GM19328 (cell line): ENCODE measurements around the gene USP8.
"Not testable (repeated sequence)": the region's sequence is repeated elsewhere in the genome, so short reads cannot be mapped to it uniquely, and the experiment has no call there.

Experiments
- ATAC-seq: cut with Tn5 transposase; IDR thresholded peaks from one replicate; pipeline ENCODE4 v1.9.1; 2021; ENCODE audit warnings: mild to moderate bottlenecking, moderate library complexity; ENCODE audit not compliant: unreplicated experiment

USP8 gene

DNA sequence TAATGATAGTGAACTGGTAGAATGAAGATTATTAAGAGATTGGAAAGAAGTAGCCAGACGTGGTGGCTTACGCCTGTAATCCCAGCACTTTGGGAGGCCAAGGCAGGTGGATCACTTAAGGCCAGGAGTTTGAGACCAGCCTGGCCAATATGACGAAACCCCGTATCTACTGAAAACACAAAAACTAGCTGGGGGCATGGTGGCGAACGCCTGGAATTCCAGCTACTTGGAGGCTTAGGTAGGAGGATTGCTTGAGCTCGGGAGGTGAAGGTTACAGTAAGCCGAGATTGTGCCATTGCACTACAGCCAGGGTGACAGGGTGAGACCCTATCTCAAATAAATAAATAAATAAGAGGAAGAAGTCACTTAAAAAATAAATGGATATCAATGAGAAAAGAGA is 14.0 kb downstream of the USP8 start:
- no peak for ATAC-seq

DNA sequence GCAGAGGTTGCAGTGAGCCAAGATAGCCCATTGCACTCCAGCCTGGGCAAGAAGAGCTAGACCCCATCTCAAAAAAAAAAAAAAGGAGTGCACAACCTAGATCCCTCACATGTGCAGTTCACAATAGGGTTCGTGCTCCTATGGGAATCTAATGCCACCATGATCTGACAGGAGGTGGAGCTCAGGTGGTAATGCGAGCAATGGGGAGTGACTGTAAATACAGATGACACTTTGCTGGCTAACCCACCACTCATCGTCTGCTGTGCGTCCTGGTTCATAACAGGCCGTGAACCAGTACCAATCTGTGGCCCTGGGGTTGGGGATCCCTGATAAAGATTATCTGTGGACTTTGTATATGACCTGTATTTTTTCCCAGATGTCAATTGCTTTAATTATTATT is 16.7 kb downstream of the USP8 start:
- no peak for ATAC-seq

DNA sequence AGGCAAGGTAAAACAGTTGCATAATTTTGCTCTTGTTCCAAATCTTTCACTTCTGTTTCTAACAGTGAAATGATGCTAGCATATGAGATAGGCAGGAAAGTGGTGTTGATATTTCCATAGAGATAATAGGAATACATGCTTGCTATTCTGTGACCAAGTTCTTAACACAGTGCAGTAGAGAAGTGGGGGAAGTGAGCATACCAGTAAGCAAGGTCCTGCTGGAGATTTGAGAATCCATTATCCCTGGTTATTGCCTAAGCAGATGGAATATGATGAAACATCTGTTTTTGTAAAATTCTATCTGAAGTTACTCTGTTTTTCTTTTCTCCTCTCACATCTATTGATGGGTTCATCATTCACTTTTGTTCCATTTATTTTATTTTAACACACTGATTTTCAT is 28.7 kb downstream of the USP8 start:
- ATAC-seq: no peak

- no peak for ATAC-seq
Measured at GRCh38 chr15:50458348-50459112, 34.3 kb downstream of the USP8 start.

GRCh38 chr15:50463423-50464358 is 39.5 kb downstream of the USP8 start:
- no peak for ATAC-seq

DNA sequence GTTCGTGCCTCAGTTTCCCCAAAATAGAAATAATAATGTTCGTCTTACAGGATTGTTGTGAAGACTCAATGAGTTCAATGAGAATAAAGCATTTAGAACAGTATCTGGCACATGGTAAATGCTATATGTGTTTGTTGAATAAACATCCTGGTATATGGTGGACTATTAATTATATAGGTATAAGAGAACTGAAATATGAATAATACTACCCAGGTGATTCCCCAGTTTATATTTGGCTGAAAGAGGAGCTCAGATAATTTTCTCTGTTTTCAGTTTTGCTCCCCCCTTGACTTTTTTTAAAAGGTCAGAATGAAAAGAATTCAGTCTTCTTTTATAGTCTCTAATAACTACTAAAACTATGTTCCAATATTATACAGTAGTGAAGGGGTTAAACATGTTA is 46.9 kb downstream of the USP8 start:
- no peak for ATAC-seq

DNA sequence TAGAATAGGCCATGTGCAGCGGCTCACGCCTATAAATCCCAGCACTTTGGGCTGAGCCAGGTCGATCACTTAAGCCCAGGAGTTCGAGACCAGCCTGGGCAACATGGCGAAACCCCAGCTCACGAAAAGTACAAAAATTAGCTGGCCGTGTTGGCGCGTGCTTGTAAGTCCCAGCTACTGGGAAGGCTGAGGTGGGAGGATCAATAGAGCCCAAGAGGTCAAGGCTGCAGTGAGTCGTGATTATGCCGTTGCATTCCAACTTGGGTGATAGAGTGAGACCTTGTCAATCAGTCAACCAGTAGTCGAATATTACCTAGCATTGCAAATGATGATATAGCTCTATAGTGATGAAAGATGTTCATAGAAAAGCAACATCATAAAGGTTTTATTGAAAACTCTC is 51.9 kb downstream of the USP8 start:
- ATAC-seq: no peak

- ATAC-seq: no peak
Measured at GRCh38 chr15:50484781-50485180, 60.6 kb downstream of the USP8 start.

- no peak for ATAC-seq
Measured at GRCh38 chr15:50485389-50485788, 61.2 kb downstream of the USP8 start.

- ATAC-seq: no peak
Measured at GRCh38 chr15:50487287-50487686, 63.1 kb downstream of the USP8 start.

DNA sequence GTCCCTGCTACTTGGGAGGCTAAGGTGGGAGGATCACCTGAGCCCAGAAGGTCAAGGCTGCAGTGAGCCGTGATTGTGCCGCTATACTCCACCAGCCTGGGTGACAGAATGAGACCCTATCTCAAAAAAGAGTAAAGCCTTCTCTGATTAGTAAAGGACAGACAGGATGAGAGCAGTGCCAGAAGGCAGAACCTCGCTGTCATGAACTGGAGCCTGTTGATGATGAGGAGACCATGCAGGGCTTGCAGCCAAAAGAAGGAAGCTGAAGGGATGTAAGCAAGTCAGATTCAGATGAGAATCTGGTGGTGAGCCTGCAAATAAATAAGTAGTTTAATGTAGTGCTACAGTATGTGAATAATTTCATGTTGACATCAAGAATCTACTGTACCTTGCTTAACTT is 69.4 kb downstream of the USP8 start:
- no peak for ATAC-seq

DNA sequence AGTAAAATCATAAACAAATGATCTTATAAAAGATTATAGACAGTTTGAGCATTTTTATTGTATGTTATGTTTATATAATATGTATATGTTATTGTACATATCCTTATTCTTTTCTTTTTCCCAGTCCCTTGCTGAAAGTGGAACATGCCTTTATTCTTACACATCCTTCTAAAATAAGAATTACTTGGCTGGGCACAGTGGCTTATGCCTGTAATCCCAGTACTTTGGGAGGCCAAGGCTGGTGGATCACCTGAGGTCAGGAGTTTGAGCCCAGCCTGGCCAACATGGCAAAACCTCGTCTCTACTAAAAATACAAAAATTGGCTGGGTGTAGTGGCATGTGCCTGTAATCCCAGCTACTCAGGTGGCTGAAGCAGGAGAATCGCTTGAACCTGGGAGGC is 70.3 kb downstream of the USP8 start:
- ATAC-seq: not testable (repeated sequence)

DNA sequence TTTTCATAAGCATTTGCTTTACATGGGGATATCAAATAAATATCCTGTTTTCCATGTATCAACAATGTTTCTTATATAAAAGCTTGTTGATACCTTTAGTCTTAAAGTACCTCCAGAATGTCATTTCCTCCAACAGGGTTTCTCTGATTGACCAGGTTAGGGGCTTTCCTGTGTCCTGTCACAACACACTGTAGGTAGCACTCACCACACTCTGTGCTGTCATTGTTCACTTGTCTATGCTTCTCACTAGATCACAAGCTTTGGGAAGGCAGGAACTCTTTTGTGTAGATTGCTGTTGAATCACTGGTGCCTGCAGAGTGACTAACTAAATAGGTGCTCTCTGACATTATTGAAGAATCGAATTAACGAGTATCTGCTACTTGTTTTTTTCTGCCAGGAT is 72.5 kb downstream of the USP8 start:
- ATAC-seq: no peak

DNA sequence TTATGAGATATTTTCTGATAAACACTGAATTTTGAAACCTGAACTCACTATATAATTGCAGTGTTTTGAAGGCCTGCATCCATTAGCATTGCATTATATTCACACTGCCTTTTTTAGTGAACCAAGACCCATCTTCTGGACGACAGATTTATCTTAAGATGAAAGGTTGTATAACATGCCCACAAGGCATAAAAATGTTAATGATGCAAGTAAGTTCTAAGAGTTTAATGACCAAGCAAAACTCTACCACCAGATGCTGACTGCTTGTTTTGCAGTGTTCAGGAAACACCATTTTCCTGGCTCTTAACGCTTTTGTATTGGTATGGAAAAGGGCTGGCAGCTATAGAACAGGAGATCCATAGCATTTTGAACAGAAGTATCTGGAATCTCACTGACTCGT is 76.1 kb downstream of the USP8 start:
- no peak for ATAC-seq

DNA sequence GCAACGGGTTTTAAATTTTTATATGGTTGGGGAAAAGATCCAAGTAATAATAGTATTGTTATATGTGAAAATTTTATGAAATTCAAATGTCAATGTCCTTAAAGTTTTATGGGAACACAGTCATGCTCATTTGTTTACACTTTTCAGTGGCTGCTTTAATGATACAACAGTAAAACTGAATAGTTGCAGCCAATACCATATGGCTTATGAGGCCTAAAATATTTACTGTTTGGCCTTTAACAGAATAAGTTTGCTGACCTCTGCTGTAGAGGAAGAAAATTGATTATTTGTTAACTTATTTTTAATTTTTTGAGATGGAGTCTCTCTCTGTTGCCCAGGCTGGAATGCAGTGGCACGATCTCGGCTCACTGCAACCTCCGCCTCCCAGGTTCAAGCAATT is 77.6 kb downstream of the USP8 start:
- ATAC-seq: no peak

DNA sequence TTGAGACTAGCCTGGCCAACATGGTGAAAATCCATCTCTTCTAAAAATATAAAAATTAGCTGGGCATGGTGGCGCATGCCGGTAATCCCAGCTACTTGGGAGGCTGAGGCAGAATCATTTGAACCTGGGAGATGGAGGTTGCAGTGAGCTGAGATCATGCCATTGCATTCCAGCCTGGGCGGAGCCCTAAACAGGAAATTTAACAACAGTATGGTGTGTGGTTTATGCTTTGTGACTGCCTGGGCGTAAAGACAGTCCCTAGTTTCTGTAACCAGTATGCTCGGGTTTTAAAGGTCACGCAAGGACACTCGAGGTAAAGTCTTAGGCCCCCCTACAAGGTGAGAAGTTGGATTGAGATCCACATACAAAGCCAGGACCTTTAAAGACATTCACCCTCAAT is 78.9 kb downstream of the USP8 start:
- ATAC-seq: no peak

GRCh38 chr15:50505656-50506055 is 81.5 kb downstream of the USP8 start:
- not testable (repeated sequence) for ATAC-seq

- no peak for ATAC-seq
Measured at GRCh38 chr15:50506121-50506520, 81.9 kb downstream of the USP8 start.

DNA sequence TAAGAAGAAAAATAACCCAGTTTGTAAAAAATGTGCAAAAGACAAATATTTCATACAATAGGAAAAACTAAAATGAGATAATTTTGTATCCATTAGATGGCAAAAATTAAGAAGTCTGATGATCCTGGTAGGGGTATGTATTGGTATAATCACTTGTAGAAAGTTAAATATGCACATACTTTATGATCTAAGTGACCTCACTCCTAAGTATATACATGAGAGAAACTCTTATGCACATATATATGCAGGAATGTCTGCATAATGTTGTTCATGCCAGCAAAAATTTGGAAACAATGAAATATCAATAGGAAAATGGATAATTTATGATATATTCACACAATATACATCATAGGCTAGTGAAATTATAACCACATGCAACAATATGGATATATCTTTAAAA is 88.8 kb downstream of the USP8 start:
- ATAC-seq: no peak

GRCh38 chr15:50519740-50520425 is 95.7 kb downstream of the USP8 start:
- ATAC-seq: no peak

DNA sequence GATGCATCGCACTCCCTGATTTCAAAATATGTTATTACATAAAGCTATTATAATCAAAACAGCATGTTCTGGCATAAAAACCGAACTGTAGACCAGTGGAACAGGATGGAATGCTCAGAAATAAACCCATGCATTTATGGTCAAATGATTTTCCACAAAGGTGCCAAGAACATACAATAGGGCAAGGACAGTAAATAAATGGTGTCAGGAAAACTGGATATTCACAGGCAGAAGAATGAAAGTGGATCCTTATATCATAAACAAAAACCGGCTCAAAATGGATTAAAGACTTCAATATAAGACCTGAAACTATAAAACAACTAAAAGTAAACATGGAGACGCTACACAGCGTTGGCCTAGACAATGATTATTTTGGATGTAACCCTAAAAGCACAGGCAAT is 99.6 kb downstream of the USP8 start:
- ATAC-seq: no peak

GRCh38 chr15:50531163-50531562 is 107.0 kb downstream of the USP8 start:
- ATAC-seq: no peak
